ENCODE data around the gene UBE2D2.
A peak's percentile ranks its signal among the peaks of the same experiment; 100 is the strongest.

Gene UBE2D2

DNA sequence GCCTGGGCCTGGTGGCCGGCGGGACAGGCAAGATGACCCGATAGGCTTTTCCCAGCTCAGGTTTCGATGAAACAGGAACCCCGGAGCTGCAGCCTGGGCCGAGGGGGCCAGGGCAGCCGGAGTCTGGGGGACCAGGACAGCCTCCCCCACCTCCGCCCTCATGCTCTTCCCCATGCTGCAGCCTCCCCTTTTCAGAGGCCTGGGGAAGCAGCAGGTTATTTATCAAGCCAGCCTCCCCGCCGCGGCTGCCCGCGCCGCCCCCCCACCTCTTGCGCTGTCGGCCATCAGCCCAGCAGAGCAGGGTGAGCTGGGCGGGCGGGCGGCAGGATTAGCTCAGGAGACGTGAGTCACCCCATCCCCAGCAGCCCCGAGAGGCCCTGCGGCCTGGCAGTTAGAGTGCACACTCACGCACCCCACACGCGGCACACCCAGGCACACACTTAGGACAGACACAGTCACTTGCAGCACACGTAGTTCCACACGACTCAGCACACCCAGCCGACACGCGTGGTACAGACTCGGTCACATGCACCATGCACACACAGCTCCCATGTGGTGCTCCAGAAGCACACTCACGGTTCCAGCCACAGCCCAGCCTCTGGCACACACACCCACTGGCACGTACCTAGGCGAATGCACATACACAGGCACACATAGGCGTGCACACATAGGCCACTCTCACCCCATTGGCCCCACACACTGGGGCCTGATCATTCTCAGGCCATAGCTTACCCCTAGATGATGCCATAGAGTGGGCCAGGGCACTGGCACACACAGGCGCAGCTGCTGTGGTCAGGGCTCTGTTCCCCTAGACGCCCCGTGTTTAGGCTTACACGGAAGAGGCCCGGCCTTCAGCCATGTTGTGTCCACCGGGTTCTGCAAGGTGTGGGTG lies 100.0 kb downstream of the UBE2D2 start:
- H3K27me3 ChIP-seq (ENCODE audit: insufficient read depth, poor library complexity, severe bottlenecking) = no peaks in the 10 kb centered on the region
- DNase-seq (ENCODE audit: low read depth in 1 of 2, low spot score in 1 of 2) = peak; percentile 83 to 87
- peak; percentile 64 for TF ChIP-seq POLR2AphosphoS5 (IDR thresholded peaks at IDR 0.05; ENCODE audit: low read depth)
- TF ChIP-seq, protein P1, sequence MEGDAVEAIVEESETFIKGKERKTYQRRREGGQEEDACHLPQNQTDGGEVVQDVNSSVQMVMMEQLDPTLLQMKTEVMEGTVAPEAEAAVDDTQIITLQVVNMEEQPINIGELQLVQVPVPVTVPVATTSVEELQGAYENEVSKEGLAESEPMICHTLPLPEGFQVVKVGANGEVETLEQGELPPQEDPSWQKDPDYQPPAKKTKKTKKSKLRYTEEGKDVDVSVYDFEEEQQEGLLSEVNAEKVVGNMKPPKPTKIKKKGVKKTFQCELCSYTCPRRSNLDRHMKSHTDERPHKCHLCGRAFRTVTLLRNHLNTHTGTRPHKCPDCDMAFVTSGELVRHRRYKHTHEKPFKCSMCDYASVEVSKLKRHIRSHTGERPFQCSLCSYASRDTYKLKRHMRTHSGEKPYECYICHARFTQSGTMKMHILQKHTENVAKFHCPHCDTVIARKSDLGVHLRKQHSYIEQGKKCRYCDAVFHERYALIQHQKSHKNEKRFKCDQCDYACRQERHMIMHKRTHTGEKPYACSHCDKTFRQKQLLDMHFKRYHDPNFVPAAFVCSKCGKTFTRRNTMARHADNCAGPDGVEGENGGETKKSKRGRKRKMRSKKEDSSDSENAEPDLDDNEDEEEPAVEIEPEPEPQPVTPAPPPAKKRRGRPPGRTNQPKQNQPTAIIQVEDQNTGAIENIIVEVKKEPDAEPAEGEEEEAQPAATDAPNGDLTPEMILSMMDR (IDR thresholded peaks at IDR 0.05; ENCODE audit: insufficient read depth, low read length) = no peak
- H3K4me3 ChIP-seq (replicated peaks; ENCODE audit: insufficient read depth, low read length) = no peak overlapping the region
- peak overlapping the region; percentile 92 for H3K27ac ChIP-seq (replicated peaks)

DNA sequence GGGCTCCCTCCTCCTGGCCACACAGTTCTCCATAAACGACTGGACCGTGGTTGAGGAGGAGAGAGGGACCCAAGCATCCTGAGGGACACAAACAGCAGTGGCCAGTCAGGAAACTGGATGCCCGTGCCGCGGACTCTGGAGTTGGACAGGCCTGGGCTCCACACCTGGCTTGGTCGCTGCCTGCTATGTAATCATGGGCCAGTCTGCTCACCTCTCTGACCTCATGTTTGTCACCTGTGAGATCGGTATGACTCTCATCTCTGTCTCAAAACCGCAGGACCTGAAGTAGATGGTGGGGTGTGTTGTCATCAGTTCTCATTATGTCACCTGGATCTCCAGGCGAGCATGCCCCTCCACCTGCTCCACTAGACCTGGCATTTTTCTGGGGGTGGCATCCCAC lies 101.5 kb downstream of the UBE2D2 start:
- peak overlapping the region; percentile 92 for H3K27ac ChIP-seq (replicated peaks)
- no peak for DNase-seq (ENCODE audit: low read depth in 1 of 2, low spot score in 1 of 2)

DNA sequence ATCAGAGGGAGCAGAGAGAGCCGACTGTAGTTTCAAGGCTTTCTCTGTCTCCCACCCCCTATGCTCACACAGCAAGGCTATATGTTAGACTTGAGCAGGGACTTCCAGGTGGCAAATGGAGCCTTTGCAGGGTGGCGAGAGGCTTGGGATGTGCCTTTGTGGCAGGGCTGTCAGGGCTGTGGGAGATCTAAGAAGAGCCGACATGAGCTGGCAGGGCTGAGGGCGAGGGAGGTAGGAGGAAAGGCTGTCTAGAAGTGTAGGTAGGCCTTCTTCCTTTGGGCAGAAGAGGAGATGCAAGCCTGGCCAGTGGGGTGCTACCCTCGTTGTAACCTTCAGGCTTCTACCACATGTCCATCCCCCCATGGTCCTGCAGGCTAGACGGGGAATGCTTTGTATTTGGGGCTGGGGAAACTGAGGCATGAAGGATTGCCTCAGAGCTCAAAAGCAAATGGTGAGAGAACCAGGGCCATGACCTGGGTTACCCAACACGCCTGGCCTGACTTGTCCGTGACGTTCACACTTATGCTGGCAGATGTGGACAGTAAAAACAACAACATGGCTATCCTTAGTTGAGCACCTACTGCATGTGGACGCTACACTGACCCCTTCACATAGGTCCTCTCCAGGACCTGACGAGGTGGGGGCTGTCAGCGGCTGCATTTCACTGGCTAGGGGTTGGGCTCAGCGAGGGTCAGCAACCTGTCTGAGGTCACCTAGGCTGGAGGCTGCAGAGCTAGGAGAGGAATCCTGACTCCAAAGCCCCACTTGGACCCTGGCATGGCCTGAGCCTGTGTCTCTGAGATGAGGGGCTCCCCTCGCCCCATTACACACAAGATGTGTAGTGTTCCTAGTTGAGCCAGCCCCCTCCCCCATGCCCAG lies 102.3 kb downstream of the UBE2D2 start:
- H3K27me3 ChIP-seq (ENCODE audit: insufficient read depth, poor library complexity, severe bottlenecking) = no peaks in the 10 kb centered on the region
- H3K27ac ChIP-seq (replicated peaks) = peak overlapping the region; percentile 92
- no peak for TF ChIP-seq SPI1 (IDR thresholded peaks at IDR 0.05; ENCODE audit: borderline replicate concordance, low read depth)
- no peak for TF ChIP-seq GABPA (IDR thresholded peaks at IDR 0.05; ENCODE audit: low read depth)
- TF ChIP-seq, protein P1 (IDR thresholded peaks at IDR 0.05; ENCODE audit: insufficient read depth, low read length) = no peak
- TF ChIP-seq, protein P2, sequence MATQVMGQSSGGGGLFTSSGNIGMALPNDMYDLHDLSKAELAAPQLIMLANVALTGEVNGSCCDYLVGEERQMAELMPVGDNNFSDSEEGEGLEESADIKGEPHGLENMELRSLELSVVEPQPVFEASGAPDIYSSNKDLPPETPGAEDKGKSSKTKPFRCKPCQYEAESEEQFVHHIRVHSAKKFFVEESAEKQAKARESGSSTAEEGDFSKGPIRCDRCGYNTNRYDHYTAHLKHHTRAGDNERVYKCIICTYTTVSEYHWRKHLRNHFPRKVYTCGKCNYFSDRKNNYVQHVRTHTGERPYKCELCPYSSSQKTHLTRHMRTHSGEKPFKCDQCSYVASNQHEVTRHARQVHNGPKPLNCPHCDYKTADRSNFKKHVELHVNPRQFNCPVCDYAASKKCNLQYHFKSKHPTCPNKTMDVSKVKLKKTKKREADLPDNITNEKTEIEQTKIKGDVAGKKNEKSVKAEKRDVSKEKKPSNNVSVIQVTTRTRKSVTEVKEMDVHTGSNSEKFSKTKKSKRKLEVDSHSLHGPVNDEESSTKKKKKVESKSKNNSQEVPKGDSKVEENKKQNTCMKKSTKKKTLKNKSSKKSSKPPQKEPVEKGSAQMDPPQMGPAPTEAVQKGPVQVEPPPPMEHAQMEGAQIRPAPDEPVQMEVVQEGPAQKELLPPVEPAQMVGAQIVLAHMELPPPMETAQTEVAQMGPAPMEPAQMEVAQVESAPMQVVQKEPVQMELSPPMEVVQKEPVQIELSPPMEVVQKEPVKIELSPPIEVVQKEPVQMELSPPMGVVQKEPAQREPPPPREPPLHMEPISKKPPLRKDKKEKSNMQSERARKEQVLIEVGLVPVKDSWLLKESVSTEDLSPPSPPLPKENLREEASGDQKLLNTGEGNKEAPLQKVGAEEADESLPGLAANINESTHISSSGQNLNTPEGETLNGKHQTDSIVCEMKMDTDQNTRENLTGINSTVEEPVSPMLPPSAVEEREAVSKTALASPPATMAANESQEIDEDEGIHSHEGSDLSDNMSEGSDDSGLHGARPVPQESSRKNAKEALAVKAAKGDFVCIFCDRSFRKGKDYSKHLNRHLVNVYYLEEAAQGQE (IDR thresholded peaks at IDR 0.05; ENCODE audit: insufficient replicate concordance, low read depth) = no peak
- no peak for TF ChIP-seq POLR2AphosphoS5 (IDR thresholded peaks at IDR 0.05; ENCODE audit: low read depth)
- H3K4me3 ChIP-seq (replicated peaks; ENCODE audit: insufficient read depth, low read length) = no peak overlapping the region
- no peak for DNase-seq (ENCODE audit: low read depth in 1 of 2, low spot score in 1 of 2)

More for the DNA sequence above, 101.5 kb downstream of the UBE2D2 start:
- H3K27me3 ChIP-seq (ENCODE audit: insufficient read depth, poor library complexity, severe bottlenecking) = no peaks in the 10 kb centered on the region
- H3K4me3 ChIP-seq (replicated peaks; ENCODE audit: insufficient read depth, low read length) = no peak overlapping the region
- TF ChIP-seq, protein P1 (IDR thresholded peaks at IDR 0.05; ENCODE audit: insufficient read depth, low read length) = no peak
- TF ChIP-seq, protein P2 (IDR thresholded peaks at IDR 0.05; ENCODE audit: insufficient replicate concordance, low read depth) = no peak
- TF ChIP-seq GABPA (IDR thresholded peaks at IDR 0.05; ENCODE audit: low read depth) = no peak

All from HL-60 (cell line).